HG03060 (cell line): ENCODE measurements around the gene TMEM131.

Experiments used
- ATAC-seq: cut with Tn5 transposase; IDR thresholded peaks from one replicate; pipeline ENCODE4 v1.9.1; 2021; ENCODE audit warnings: low read depth, moderate number of reproducible peaks; ENCODE audit not compliant: unreplicated experiment

Gene TMEM131

GRCh38 chr2:97731274-97732020 is 264.3 kb downstream of the TMEM131 start:
- no peak for ATAC-seq

GRCh38 chr2:97730245-97730644 is 265.5 kb downstream of the TMEM131 start:
- no peak for ATAC-seq

GRCh38 chr2:97728091-97728731 is 267.5 kb downstream of the TMEM131 start:
- ATAC-seq: no peak

GRCh38 chr2:97727296-97727695 is 268.5 kb downstream of the TMEM131 start:
- ATAC-seq: no peak

- ATAC-seq: no peak
Observed at GRCh38 chr2:97726261-97727064, 269.3 kb downstream of the TMEM131 start.

GRCh38 chr2:97724946-97725688 is 270.6 kb downstream of the TMEM131 start:
- no peak for ATAC-seq

GRCh38 chr2:97724501-97724900 is 271.2 kb downstream of the TMEM131 start:
- no peak for ATAC-seq

- no peak for ATAC-seq
Observed at GRCh38 chr2:97724073-97724410, 271.7 kb downstream of the TMEM131 start.

- ATAC-seq: no peak
Observed at GRCh38 chr2:97723156-97724072, 272.3 kb downstream of the TMEM131 start.

GRCh38 chr2:97722227-97722626 is 273.5 kb downstream of the TMEM131 start:
- ATAC-seq: no peak

- no peak for ATAC-seq
Observed at GRCh38 chr2:97720746-97721145, 275.0 kb downstream of the TMEM131 start.

GRCh38 chr2:97719362-97720155 is 276.2 kb downstream of the TMEM131 start:
- ATAC-seq: no peak

- no peak for ATAC-seq
Observed at GRCh38 chr2:97718942-97719341, 276.8 kb downstream of the TMEM131 start.

- no peak for ATAC-seq
Observed at GRCh38 chr2:97718051-97718882, 277.5 kb downstream of the TMEM131 start.

GRCh38 chr2:97717613-97717995 is 278.1 kb downstream of the TMEM131 start:
- ATAC-seq: no peak

- no peak for ATAC-seq
Observed at GRCh38 chr2:97716695-97717612, 278.8 kb downstream of the TMEM131 start.
